Neural cell (in vitro differentiated cells): ENCODE results near the gene CACNA1C. TPM values are rescaled to one million over a fixed set of nuclear protein-coding genes. Genes with fewer than 3 reads are reported as not detected.

Experiments
- H2AFZ ChIP-seq: fragments of 200-600, 300-800 bp; sonication (generic), shearing (Covaris generic); 2 replicates; pipeline ENCODE4 v1.6.0; 2014; ENCODE audit warnings: low read depth, mild to moderate bottlenecking, antibody characterized with exemption, low read length, moderate library complexity
- H3F3A ChIP-seq: fragments of 200-600 bp; shearing (Covaris generic); 2 replicates; pipeline ENCODE4 v1.6.1; 2016; ENCODE audit warnings: mild to moderate bottlenecking, moderate library complexity, mixed read lengths, antibody characterized with exemption, low read length; ENCODE audit not compliant: insufficient read depth, poor library complexity, severe bottlenecking
- H3K27ac ChIP-seq: fragments of 200-600, 300-800 bp; sonication (generic), shearing (Covaris generic); 2 replicates; pipeline ENCODE4 v1.5.1; 2014; ENCODE audit warnings: mild to moderate bottlenecking, low read length, moderate library complexity
- H3K27me3 ChIP-seq: fragments of 300-800, 200-600 bp; sonication (generic), shearing (Covaris generic); 2 replicates; pipeline ENCODE4 v1.6.0; 2014; ENCODE audit warnings: mild to moderate bottlenecking, low read depth, low read length, moderate library complexity; ENCODE audit not compliant: insufficient read depth
- H3K36me3 ChIP-seq: fragments of 300-800, 200-600 bp; sonication (generic), shearing (Covaris generic); 2 replicates; pipeline ENCODE4 v1.5.1; 2014; ENCODE audit warnings: mild to moderate bottlenecking, antibody characterized with exemption, low read length, moderate library complexity; ENCODE audit not compliant: insufficient read depth
- H3K4me2 ChIP-seq: fragments of 300-800, 200-600 bp; sonication (generic), shearing (Covaris generic); 2 replicates; pipeline ENCODE4 v1.6.0; 2014; ENCODE audit warnings: mild to moderate bottlenecking, low read length
- H3K4me3 ChIP-seq: fragments of 300-800, 200-600 bp; sonication (generic), shearing (Covaris generic); 2 replicates; pipeline ENCODE4 v1.5.1; 2014; ENCODE audit warnings: mild to moderate bottlenecking, low read length, moderate library complexity
- H3K79me2 ChIP-seq: fragments of 200-600 bp; shearing (Covaris generic); replicated peaks from 2 replicates; pipeline ENCODE4 v1.6.0; 2014; ENCODE audit warnings: mild to moderate bottlenecking, low read length, moderate library complexity; ENCODE audit not compliant: insufficient read depth
- H3K9ac ChIP-seq: fragments of 300-800, 200-600 bp; sonication (generic), shearing (Covaris generic); 2 replicates; pipeline ENCODE4 v1.6.1; 2016; ENCODE audit warnings: mild to moderate bottlenecking, low read length, mixed read lengths
- H3K9me2 ChIP-seq: fragments of 200-600 bp; shearing (Covaris generic); 2 replicates; pipeline ENCODE4 v1.6.1; 2016; ENCODE audit warnings: mild to moderate bottlenecking, low read length, mixed read lengths; ENCODE audit not compliant: insufficient read depth
- H3K9me3 ChIP-seq: fragments of 200-600, 300-800 bp; sonication (generic), shearing (Covaris generic); 2 replicates; pipeline ENCODE4 v1.6.1; 2016; ENCODE audit warnings: mild to moderate bottlenecking, mixed run types, low read length, moderate library complexity, mixed read lengths
- H4K20me1 ChIP-seq: fragments of 200-600 bp; shearing (Covaris generic); 2 replicates; pipeline ENCODE4 v1.6.1; 2016; ENCODE audit warnings: mild to moderate bottlenecking, mixed run types; ENCODE audit not compliant: insufficient read depth
- EP300 ChIP-seq: fragments of 450-650 bp; conservative IDR thresholded peaks from 2 replicates; pipeline ENCODE4 v1.6.1; 2014; ENCODE audit warnings: antibody characterized with exemption, mild to moderate bottlenecking, moderate library complexity; ENCODE audit not compliant: poor library complexity, severe bottlenecking
- EZH2 ChIP-seq: fragments of 200-600, 300-800 bp; shearing (Covaris generic), sonication (generic); IDR thresholded peaks from 2 replicates; pipeline ENCODE4 v1.6.1; 2014; ENCODE audit warnings: antibody characterized with exemption, low read length, borderline replicate concordance, mild to moderate bottlenecking; ENCODE audit not compliant: insufficient read depth, poor library complexity, severe bottlenecking
- MXI1 ChIP-seq: fragments of 450-650 bp; conservative IDR thresholded peaks from 2 replicates; pipeline ENCODE4 v1.6.1; 2014; ENCODE audit warnings: antibody characterized with exemption, mild to moderate bottlenecking; ENCODE audit not compliant: poor library complexity, severe bottlenecking
- POLR2AphosphoS5 ChIP-seq: IDR thresholded peaks from 2 replicates; pipeline ENCODE4 v1.6.1; 2012
- RAD21 ChIP-seq: fragments of 450-650 bp; conservative IDR thresholded peaks from 2 replicates; pipeline ENCODE4 v1.6.1; 2014; ENCODE audit warnings: antibody characterized with exemption, mild to moderate bottlenecking, moderate library complexity
- SMC3 ChIP-seq: fragments of 450-650 bp; conservative IDR thresholded peaks from 2 replicates; pipeline ENCODE4 v1.6.1; 2014; ENCODE audit warnings: antibody characterized with exemption, mild to moderate bottlenecking, moderate library complexity; ENCODE audit not compliant: poor library complexity
- TAF1 ChIP-seq: IDR thresholded peaks from 2 replicates; pipeline ENCODE4 v1.6.1; 2012; ENCODE audit warnings: low read depth
- polyA plus RNA-seq: library from polyadenylated mRNA; depleted of rRNA; stranded (reverse); fragments of >200 nt; gene quantifications from 2 replicates; pipeline ENCODE4 v1.2.3, GENCODE V29; 2014
- TF ChIP-seq, protein P1 (sequence below): fragments of 450-650 bp; IDR thresholded peaks from 2 replicates; pipeline ENCODE4 v1.5.1; 2014; ENCODE audit warnings: antibody characterized with exemption, mild to moderate bottlenecking, moderate library complexity; ENCODE audit not compliant: poor library complexity, severe bottlenecking
- TF ChIP-seq, protein P2 (sequence below): IDR thresholded peaks from 2 replicates; pipeline ENCODE4 v1.6.1; 2012; ENCODE audit warnings: borderline replicate concordance

The CACNA1C gene
- polyA plus RNA-seq, 1 donor from 2014 or later: 9.7 TPM

- TF ChIP-seq, protein P1, sequence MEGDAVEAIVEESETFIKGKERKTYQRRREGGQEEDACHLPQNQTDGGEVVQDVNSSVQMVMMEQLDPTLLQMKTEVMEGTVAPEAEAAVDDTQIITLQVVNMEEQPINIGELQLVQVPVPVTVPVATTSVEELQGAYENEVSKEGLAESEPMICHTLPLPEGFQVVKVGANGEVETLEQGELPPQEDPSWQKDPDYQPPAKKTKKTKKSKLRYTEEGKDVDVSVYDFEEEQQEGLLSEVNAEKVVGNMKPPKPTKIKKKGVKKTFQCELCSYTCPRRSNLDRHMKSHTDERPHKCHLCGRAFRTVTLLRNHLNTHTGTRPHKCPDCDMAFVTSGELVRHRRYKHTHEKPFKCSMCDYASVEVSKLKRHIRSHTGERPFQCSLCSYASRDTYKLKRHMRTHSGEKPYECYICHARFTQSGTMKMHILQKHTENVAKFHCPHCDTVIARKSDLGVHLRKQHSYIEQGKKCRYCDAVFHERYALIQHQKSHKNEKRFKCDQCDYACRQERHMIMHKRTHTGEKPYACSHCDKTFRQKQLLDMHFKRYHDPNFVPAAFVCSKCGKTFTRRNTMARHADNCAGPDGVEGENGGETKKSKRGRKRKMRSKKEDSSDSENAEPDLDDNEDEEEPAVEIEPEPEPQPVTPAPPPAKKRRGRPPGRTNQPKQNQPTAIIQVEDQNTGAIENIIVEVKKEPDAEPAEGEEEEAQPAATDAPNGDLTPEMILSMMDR: no peak
- H3K79me2 ChIP-seq: no peaks in the 10 kb centered on the region
- no peak overlapping the region for H3K9ac ChIP-seq
- H4K20me1 ChIP-seq: no peaks in the 10 kb centered on the region
- H3K36me3 ChIP-seq: no peaks in the 10 kb centered on the region
- H2AFZ ChIP-seq: no peak overlapping the region
- no peak overlapping the region for H3K27ac ChIP-seq
- no peaks in the 10 kb centered on the region for H3F3A ChIP-seq
- H3K4me3 ChIP-seq: no peak overlapping the region
- no peaks in the 10 kb centered on the region for H3K9me3 ChIP-seq
- H3K4me2 ChIP-seq: no peak overlapping the region
- no peaks in the 10 kb centered on the region for H3K9me2 ChIP-seq
- no peaks in the 10 kb centered on the region for H3K27me3 ChIP-seq
These were observed 138.2 kb downstream of the CACNA1C start for GRCh38 chr12:2190896-2191533.

- H3K4me2 ChIP-seq: no peak overlapping the region
- H3F3A ChIP-seq: no peaks in the 10 kb centered on the region
- no peak overlapping the region for H2AFZ ChIP-seq
- H3K4me3 ChIP-seq: no peak overlapping the region
- H3K36me3 ChIP-seq: no peaks in the 10 kb centered on the region
- no peak overlapping the region for H3K27ac ChIP-seq
- H3K27me3 ChIP-seq: no peaks in the 10 kb centered on the region
- TF ChIP-seq EP300 (no peak), MXI1 (no peak), POLR2AphosphoS5 (no peak), SMC3 (no peak), TAF1 (no peak), EZH2 (no peak), RAD21 (no peak)
- TF ChIP-seq, protein P2, sequence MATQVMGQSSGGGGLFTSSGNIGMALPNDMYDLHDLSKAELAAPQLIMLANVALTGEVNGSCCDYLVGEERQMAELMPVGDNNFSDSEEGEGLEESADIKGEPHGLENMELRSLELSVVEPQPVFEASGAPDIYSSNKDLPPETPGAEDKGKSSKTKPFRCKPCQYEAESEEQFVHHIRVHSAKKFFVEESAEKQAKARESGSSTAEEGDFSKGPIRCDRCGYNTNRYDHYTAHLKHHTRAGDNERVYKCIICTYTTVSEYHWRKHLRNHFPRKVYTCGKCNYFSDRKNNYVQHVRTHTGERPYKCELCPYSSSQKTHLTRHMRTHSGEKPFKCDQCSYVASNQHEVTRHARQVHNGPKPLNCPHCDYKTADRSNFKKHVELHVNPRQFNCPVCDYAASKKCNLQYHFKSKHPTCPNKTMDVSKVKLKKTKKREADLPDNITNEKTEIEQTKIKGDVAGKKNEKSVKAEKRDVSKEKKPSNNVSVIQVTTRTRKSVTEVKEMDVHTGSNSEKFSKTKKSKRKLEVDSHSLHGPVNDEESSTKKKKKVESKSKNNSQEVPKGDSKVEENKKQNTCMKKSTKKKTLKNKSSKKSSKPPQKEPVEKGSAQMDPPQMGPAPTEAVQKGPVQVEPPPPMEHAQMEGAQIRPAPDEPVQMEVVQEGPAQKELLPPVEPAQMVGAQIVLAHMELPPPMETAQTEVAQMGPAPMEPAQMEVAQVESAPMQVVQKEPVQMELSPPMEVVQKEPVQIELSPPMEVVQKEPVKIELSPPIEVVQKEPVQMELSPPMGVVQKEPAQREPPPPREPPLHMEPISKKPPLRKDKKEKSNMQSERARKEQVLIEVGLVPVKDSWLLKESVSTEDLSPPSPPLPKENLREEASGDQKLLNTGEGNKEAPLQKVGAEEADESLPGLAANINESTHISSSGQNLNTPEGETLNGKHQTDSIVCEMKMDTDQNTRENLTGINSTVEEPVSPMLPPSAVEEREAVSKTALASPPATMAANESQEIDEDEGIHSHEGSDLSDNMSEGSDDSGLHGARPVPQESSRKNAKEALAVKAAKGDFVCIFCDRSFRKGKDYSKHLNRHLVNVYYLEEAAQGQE: no peak
- TF ChIP-seq, protein P1: no peak
- no peak overlapping the region for H3K9ac ChIP-seq
- no peaks in the 10 kb centered on the region for H3K9me3 ChIP-seq
- H3K9me2 ChIP-seq: no peaks in the 10 kb centered on the region
- H3K79me2 ChIP-seq: no peaks in the 10 kb centered on the region
- no peaks in the 10 kb centered on the region for H4K20me1 ChIP-seq
These were observed 138.9 kb downstream of the CACNA1C start for GRCh38 chr12:2191534-2192153.
